K562 (cell line): ENCODE results near the gene PLD1. TPM values are rescaled to one million over a fixed set of nuclear protein-coding genes. Genes with fewer than 3 reads are reported as not detected.

Experiments used
- ARHGAP35 ChIP-seq: fragments of 450-650 bp; IDR thresholded peaks from 2 replicates; pipeline ENCODE4 v1.6.1; 2018; ENCODE audit not compliant: partially characterized antibody
- CCAR2 ChIP-seq: fragments of 200-400 bp; formaldehyde crosslinking; IDR thresholded peaks from 2 replicates; pipeline ENCODE4 v1.6.1; 2017; ENCODE audit warnings: mild to moderate bottlenecking, low read depth, low read length
- HMG20B ChIP-seq: fragments of 250-450 bp; sonication (Bioruptor Pico); IDR thresholded peaks from 2 replicates; pipeline ENCODE4 v1.5.0; 2021; ENCODE audit warnings: mild to moderate bottlenecking
- HNRNPH1 ChIP-seq: fragments of 200-400 bp; formaldehyde crosslinking; optimal IDR thresholded peaks from 2 replicates; pipeline ENCODE3; 2017; ENCODE audit warnings: low read depth, mild to moderate bottlenecking, low read length, moderate library complexity
- IFI16 ChIP-seq: fragments of 250-450 bp; sonication (Bioruptor Pico); IDR thresholded peaks from 2 replicates; pipeline ENCODE4 v2.1.2; 2022; ENCODE audit warnings: mild to moderate bottlenecking, inconsistent platforms
- ILK ChIP-seq: fragments of 450-650 bp; IDR thresholded peaks from 2 replicates; pipeline ENCODE4 v1.6.1; 2016; ENCODE audit warnings: missing genetic modification characterization, low read depth, mild to moderate bottlenecking, missing compliant biosample characterization, moderate library complexity, borderline replicate concordance
- NFATC3 ChIP-seq: fragments of 450-650 bp; IDR thresholded peaks from 2 replicates; pipeline ENCODE4 v1.6.1; 2017; ENCODE audit warnings: mild to moderate bottlenecking
- NFE2 ChIP-seq: IDR thresholded peaks from 2 replicates; pipeline ENCODE4 v1.6.1; 2014; ENCODE audit warnings: antibody characterized with exemption, low read depth
- NR4A1 ChIP-seq, 2 experiments: fragments of 250-450 bp in 1 of 2; fragments of 450-650 bp in 1 of 2; sonication (Bioruptor Pico) in 1 of 2; IDR thresholded peaks; 2 replicates each; pipeline versions ENCODE4 v1.4.0 to v1.6.1; 2016 to 2020; ENCODE audit warnings: mild to moderate bottlenecking in 2 of 2, missing compliant biosample characterization in 1 of 2, missing genetic modification characterization in 1 of 2, moderate library complexity in 1 of 2
- OTX1 ChIP-seq: fragments of 450-650 bp; formaldehyde crosslinking; IDR thresholded peaks from 2 replicates; pipeline ENCODE4 v1.4.0; 2022; ENCODE audit warnings: mild to moderate bottlenecking
- SMARCA5 ChIP-seq: fragments of 450-650 bp; IDR thresholded peaks from 2 replicates; pipeline ENCODE4 v1.6.1; 2016
- SRSF3 ChIP-seq: fragments of 200-400 bp; formaldehyde crosslinking; IDR thresholded peaks from 2 replicates; pipeline ENCODE4 v1.6.1; 2016; ENCODE audit warnings: mild to moderate bottlenecking, low read length, moderate library complexity; ENCODE audit not compliant: insufficient read depth
- STAT5A ChIP-seq: IDR thresholded peaks from 2 replicates; pipeline ENCODE4 v1.6.1; 2012; ENCODE audit warnings: low read length, inconsistent platforms, borderline replicate concordance
- TEAD2 ChIP-seq: fragments of 450-650 bp; IDR thresholded peaks from 2 replicates; pipeline ENCODE4 v1.6.1; 2016; ENCODE audit warnings: missing genetic modification characterization, control low read depth, missing compliant biosample characterization
- TFAM ChIP-seq: fragments of 250-450 bp; sonication (Bioruptor Pico); conservative IDR thresholded peaks from 2 replicates; pipeline ENCODE4 v1.5.0; 2021; ENCODE audit warnings: mild to moderate bottlenecking, moderate library complexity
- ZBTB7A ChIP-seq: IDR thresholded peaks from 2 replicates; pipeline ENCODE4 v1.6.1; 2011; ENCODE audit warnings: low read depth, mild to moderate bottlenecking, low read length, moderate library complexity, borderline replicate concordance; ENCODE audit not compliant: control insufficient read depth
- ZKSCAN3 ChIP-seq: fragments of 250-450 bp; sonication (Bioruptor Pico); IDR thresholded peaks from 2 replicates; pipeline ENCODE4 v1.4.0; 2020
- ZNF551 ChIP-seq: fragments of 250-450 bp; sonication (Bioruptor Pico); IDR thresholded peaks from 2 replicates; pipeline ENCODE4 v1.5.0; 2021; ENCODE audit warnings: mild to moderate bottlenecking, moderate library complexity
- ZNF699 ChIP-seq: fragments of 250-450 bp; sonication (Bioruptor Pico); IDR thresholded peaks from 2 replicates; pipeline ENCODE4 v1.8.0; 2021; ENCODE audit warnings: mild to moderate bottlenecking, moderate library complexity; ENCODE audit not compliant: insufficient replicate concordance
- polyA plus RNA-seq, 8 experiments: library from polyadenylated mRNA; depleted of rRNA in 4 of 8; stranded (reverse) in 5 of 8; unstranded in 3 of 8; fragments of >200 nt; fragmentation: Nextera tagmentation in 2 of 8; fragmentation: Illumina TruSeq in 1 of 8; extraction: Ambion mirVana in 2 of 8; extraction: Trizol in 1 of 8; gene quantifications; 2 replicates each; pipeline versions ENCODE4 v1.2.1 to v1.2.3, GENCODE V29; 2011 to 2014; ENCODE audit warnings: inconsistent platforms in 1 of 8, missing spikeins in 1 of 8
- total RNA-seq, 7 experiments: library from RNA; depleted of rRNA in 6 of 7; stranded (reverse); fragments of >200 nt in 6 of 7; fragmentation: Illumina TruSeq in 2 of 7; extraction: Trizol in 2 of 7; gene quantifications; 2 replicates each; pipeline versions ENCODE4 v1.2.1 to v1.2.3, GENCODE V29; 2011 to 2021; ENCODE audit warnings: low replicate concordance in 1 of 7
- TF ChIP-seq, protein P1 (sequence below): sonication (generic); formaldehyde crosslinking; IDR thresholded peaks from 2 replicates; pipeline ENCODE4 v1.8.1; 2023; ENCODE audit warnings: missing genetic modification reagents, mild to moderate bottlenecking, borderline replicate concordance
- TF ChIP-seq, protein P2 (sequence below): sonication (generic); formaldehyde crosslinking; IDR thresholded peaks from 2 replicates; pipeline ENCODE4 v1.9.0; 2022; ENCODE audit warnings: mild to moderate bottlenecking, missing genetic modification reagents
- TF ChIP-seq, protein P3 (sequence below): fragments of 250-450 bp; sonication (Bioruptor Pico); IDR thresholded peaks from 2 replicates; pipeline ENCODE4 v1.5.0; 2021; ENCODE audit warnings: mild to moderate bottlenecking, moderate library complexity

Gene PLD1
- total and polyA plus RNA-seq, 9 of the 15 experiments (the other 6 are each of a cell fraction or from before 2014, with no cell fraction given): 8.4 to 26.1 (median 18.6) TPM

DNA sequence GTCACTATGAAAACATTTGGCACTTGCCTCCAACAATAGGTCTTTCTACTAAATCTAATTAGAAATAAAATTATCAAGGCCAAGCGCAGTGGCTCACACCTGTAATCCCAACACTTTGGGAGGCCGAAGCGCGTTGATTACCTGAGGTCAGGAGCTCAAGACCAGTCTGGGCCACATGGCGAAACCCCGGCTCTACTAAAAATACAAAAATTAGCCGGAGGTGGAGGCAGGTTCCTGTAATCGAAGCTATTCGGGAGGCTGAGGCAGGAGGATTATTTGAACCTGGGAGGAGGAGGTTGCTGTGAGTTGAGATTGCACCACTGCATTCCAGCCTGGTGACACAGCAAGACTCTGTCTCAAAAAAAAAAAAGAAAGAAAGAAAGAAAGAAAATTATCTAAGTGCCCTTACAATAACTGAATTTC is 1.6 kb upstream of the PLD1 start (continued):
- TF ChIP-seq, protein P1, sequence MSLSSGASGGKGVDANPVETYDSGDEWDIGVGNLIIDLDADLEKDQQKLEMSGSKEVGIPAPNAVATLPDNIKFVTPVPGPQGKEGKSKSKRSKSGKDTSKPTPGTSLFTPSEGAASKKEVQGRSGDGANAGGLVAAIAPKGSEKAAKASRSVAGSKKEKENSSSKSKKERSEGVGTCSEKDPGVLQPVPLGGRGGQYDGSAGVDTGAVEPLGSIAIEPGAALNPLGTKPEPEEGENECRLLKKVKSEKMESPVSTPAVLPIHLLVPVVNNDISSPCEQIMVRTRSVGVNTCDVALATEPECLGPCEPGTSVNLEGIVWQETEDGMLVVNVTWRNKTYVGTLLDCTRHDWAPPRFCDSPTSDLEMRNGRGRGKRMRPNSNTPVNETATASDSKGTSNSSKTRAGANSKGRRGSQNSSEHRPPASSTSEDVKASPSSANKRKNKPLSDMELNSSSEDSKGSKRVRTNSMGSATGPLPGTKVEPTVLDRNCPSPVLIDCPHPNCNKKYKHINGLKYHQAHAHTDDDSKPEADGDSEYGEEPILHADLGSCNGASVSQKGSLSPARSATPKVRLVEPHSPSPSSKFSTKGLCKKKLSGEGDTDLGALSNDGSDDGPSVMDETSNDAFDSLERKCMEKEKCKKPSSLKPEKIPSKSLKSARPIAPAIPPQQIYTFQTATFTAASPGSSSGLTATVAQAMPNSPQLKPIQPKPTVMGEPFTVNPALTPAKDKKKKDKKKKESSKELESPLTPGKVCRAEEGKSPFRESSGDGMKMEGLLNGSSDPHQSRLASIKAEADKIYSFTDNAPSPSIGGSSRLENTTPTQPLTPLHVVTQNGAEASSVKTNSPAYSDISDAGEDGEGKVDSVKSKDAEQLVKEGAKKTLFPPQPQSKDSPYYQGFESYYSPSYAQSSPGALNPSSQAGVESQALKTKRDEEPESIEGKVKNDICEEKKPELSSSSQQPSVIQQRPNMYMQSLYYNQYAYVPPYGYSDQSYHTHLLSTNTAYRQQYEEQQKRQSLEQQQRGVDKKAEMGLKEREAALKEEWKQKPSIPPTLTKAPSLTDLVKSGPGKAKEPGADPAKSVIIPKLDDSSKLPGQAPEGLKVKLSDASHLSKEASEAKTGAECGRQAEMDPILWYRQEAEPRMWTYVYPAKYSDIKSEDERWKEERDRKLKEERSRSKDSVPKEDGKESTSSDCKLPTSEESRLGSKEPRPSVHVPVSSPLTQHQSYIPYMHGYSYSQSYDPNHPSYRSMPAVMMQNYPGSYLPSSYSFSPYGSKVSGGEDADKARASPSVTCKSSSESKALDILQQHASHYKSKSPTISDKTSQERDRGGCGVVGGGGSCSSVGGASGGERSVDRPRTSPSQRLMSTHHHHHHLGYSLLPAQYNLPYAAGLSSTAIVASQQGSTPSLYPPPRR: no peak
- no peak for TF ChIP-seq ZKSCAN3
- TF ChIP-seq SMARCA5: peak; percentile 86; the same call in 1 of the 2 replicates
- TF ChIP-seq, protein P2, sequence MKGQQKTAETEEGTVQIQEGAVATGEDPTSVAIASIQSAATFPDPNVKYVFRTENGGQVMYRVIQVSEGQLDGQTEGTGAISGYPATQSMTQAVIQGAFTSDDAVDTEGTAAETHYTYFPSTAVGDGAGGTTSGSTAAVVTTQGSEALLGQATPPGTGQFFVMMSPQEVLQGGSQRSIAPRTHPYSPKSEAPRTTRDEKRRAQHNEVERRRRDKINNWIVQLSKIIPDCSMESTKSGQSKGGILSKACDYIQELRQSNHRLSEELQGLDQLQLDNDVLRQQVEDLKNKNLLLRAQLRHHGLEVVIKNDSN (CRISPR knock-in tag): no peak
- no peak for TF ChIP-seq ZBTB7A
- no peak for TF ChIP-seq HMG20B
- no peak for TF ChIP-seq STAT5A
- TF ChIP-seq TFAM (CRISPR knock-in tag): no peak
- no peak for TF ChIP-seq CCAR2
- TF ChIP-seq OTX1: no peak
- TF ChIP-seq SRSF3: no peak
- no peak for TF ChIP-seq NR4A1 (CRISPR knock-in tag; IDR thresholded peaks at IDR 0.05)
- peak; percentile 52; the same call in 1 of the 2 replicates for TF ChIP-seq NR4A1 (tag; IDR thresholded peaks at IDR 0.05)
- TF ChIP-seq IFI16 (CRISPR knock-in tag): no peak
- peak; percentile 41 for TF ChIP-seq NFE2
- no peak for TF ChIP-seq ZNF699
- TF ChIP-seq, protein P3, sequence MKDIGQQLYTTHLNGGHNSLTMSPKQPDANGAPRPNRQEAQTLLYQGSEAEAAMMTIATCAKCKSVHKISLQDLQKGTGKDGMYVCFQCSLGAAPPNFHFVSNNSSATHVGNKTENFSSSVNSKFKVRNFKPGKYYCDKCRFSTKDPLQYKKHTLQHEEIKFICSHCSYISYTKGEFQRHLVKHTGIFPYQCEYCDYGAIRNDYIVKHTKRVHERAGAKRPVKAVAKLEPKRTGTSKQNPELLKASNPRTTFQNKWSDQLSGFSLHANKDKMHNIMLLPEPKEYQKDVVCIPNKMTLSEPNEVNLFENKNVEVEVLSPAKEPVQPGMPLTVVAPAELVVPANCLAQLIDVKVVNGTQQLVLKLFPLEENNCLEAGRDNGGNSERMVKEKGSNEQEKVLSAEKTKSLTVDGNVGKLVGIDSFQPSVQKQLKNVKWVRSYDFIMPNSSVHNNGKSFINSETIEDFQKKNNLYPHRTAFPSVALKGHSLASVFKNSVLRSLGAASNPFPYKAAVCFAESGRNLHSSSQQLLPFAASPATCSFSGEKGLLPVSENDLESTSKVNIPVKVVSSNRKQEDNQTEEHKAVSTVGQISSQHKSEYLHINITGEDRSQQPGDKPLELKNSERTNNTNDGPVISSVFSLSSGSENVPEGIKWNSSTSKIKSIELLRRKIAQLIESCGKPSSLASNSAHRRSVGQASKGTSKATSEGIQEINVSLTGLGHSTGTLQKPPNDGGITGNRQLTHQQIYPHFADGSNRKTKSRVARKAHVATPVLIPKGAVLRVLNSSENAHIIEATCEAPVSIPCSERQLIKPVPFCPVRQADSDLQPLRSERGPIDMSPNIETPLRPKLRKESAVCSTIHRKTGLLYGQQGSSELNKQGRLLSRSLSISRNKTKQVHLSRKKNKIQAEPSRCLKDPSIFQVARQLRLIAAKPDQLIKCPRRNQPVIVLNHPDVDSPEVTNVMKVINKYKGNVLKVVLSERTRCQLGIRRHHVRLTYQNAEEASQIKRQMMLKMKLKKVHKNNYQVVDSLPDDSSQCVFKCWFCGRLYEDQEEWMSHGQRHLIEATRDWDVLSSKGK (CRISPR knock-in tag): no peak
- no peak for TF ChIP-seq NFATC3
- TF ChIP-seq ARHGAP35: no peak
- TF ChIP-seq HNRNPH1: no peak
- TF ChIP-seq TEAD2: peak; percentile 87
- TF ChIP-seq ZNF551: no peak
- TF ChIP-seq ILK: no peak
